WTC11 (cell line): ENCODE measurements around the gene PHLPP1. TPM values are rescaled to one million over a fixed set of nuclear protein-coding genes. Genes with fewer than 3 reads are reported as not detected.

Experiments used
- ATAC-seq: fragments of 200-7000 bp; cut with Tn5 transposase; 2 replicates; pipeline ENCODE4 v1.10.0; 2021; ENCODE audit warnings: mild to moderate bottlenecking, moderate library complexity
- CTCF ChIA-PET: fragments of 300-600 bp; sonication (Branson Sonifier 250); formaldehyde crosslinking; loops from one replicate; lab custom pipeline; 2021; ENCODE audit warnings: antibody characterized with exemption; lab: Charles Lee
- POLR2A ChIA-PET: fragments of 350-600 bp; sonication (Branson Sonifier 250); formaldehyde crosslinking; loops from one replicate; lab custom pipeline; 2021; ENCODE audit warnings: antibody characterized with exemption; lab: Charles Lee
- DNase-seq: peaks from one replicate; pipeline ENCODE4 v3.0.0; 2021; ENCODE audit warnings: low spot score
- H3K27ac Mint-ChIP-seq: 2 replicates; pipeline ENCODE4 v1.8.0; 2021; ENCODE audit warnings: mixed read lengths
- H3K27me3 Mint-ChIP-seq: 2 replicates; pipeline ENCODE4 v1.8.0; 2021; ENCODE audit warnings: low read depth, mild to moderate bottlenecking, moderate library complexity, mixed read lengths
- H3K36me3 Mint-ChIP-seq: 2 replicates; pipeline ENCODE4 v1.8.0; 2021; ENCODE audit warnings: mixed read lengths
- H3K4me1 Mint-ChIP-seq: 2 replicates; pipeline ENCODE4 v1.8.0; 2022; ENCODE audit warnings: mixed read lengths
- H3K4me3 Mint-ChIP-seq: 2 replicates; pipeline ENCODE4 v1.8.0; 2021; ENCODE audit warnings: mild to moderate bottlenecking, moderate library complexity, mixed read lengths
- H3K9me3 Mint-ChIP-seq: 2 replicates; pipeline ENCODE4 v1.8.0; 2021; ENCODE audit warnings: mixed read lengths
- ATF1 ChIP-seq: sonication (generic); formaldehyde crosslinking; IDR thresholded peaks from 2 replicates; pipeline ENCODE4 v1.8.1; 2023; ENCODE audit warnings: mild to moderate bottlenecking, moderate library complexity, missing genetic modification reagents
- ATF2 ChIP-seq: sonication (generic); formaldehyde crosslinking; IDR thresholded peaks from 2 replicates; pipeline ENCODE4 v1.8.1; 2022; ENCODE audit warnings: low read depth, missing genetic modification reagents, borderline replicate concordance
- CBFB ChIP-seq: sonication (generic); formaldehyde crosslinking; IDR thresholded peaks from 2 replicates; pipeline ENCODE4 v1.8.1; 2022; ENCODE audit warnings: mild to moderate bottlenecking, low read depth, missing genetic modification reagents
- CDX4 ChIP-seq: fragments of 250-450 bp; sonication (Bioruptor Pico); IDR thresholded peaks from 2 replicates; pipeline ENCODE4 v1.9.0; 2021; ENCODE audit warnings: moderate library complexity, mild to moderate bottlenecking, inconsistent platforms, borderline replicate concordance
- E2F4 ChIP-seq: sonication (generic); formaldehyde crosslinking; IDR thresholded peaks from 2 replicates; pipeline ENCODE4 v1.8.1; 2022; ENCODE audit warnings: low read depth, mild to moderate bottlenecking, moderate library complexity, missing genetic modification reagents, borderline replicate concordance
- FOXP1 ChIP-seq: sonication (generic); formaldehyde crosslinking; IDR thresholded peaks from 2 replicates; pipeline ENCODE4 v1.8.0; 2022; ENCODE audit warnings: missing genetic modification reagents, mild to moderate bottlenecking, moderate library complexity, borderline replicate concordance
- MYBL2 ChIP-seq: sonication (generic); formaldehyde crosslinking; IDR thresholded peaks from 2 replicates; pipeline ENCODE4 v1.8.1; 2023; ENCODE audit warnings: mild to moderate bottlenecking, moderate library complexity, missing genetic modification reagents
- RELA ChIP-seq: sonication (generic); formaldehyde crosslinking; IDR thresholded peaks from 2 replicates; pipeline ENCODE4 v1.8.1; 2022; ENCODE audit warnings: missing genetic modification reagents, mild to moderate bottlenecking, borderline replicate concordance
- SP1 ChIP-seq: sonication (generic); formaldehyde crosslinking; conservative IDR thresholded peaks from 2 replicates; pipeline ENCODE4 v1.8.1; 2022; ENCODE audit warnings: missing genetic modification reagents
- TP53 ChIP-seq: sonication (generic); formaldehyde crosslinking; IDR thresholded peaks from 2 replicates; pipeline ENCODE4 v1.8.1; 2023; ENCODE audit warnings: mild to moderate bottlenecking, missing genetic modification reagents
- ZMAT4 ChIP-seq: fragments of 250-450 bp; sonication (Bioruptor Pico); IDR thresholded peaks from 2 replicates; pipeline ENCODE4 v1.9.0; 2021; ENCODE audit warnings: mild to moderate bottlenecking
- ZNF121 ChIP-seq: sonication (generic); formaldehyde crosslinking; IDR thresholded peaks from 2 replicates; pipeline ENCODE4 v1.8.0; 2023; ENCODE audit warnings: missing genetic modification reagents
- ZNF281 ChIP-seq: sonication (generic); formaldehyde crosslinking; IDR thresholded peaks from 2 replicates; pipeline ENCODE4 v1.8.0; 2023; ENCODE audit warnings: mild to moderate bottlenecking, missing genetic modification reagents
- ZNF396 ChIP-seq: fragments of 250-450 bp; sonication (Bioruptor Pico); IDR thresholded peaks from 2 replicates; pipeline ENCODE4 v1.8.0; 2021; ENCODE audit warnings: mild to moderate bottlenecking, moderate library complexity, borderline replicate concordance
- ZNF425 ChIP-seq: fragments of 250-450 bp; sonication (Bioruptor Pico); conservative IDR thresholded peaks from 2 replicates; pipeline ENCODE4 v1.9.0; 2021; ENCODE audit warnings: mild to moderate bottlenecking
- ZNF532 ChIP-seq: fragments of 250-450 bp; sonication (Bioruptor Pico); IDR thresholded peaks from 2 replicates; pipeline ENCODE4 v1.9.0; 2021; ENCODE audit warnings: mild to moderate bottlenecking, borderline replicate concordance
- total RNA-seq: library from RNA; stranded (reverse); gene quantifications from 3 replicates; pipeline ENCODE4 v1.2.3, GENCODE V29; 2021

Gene PHLPP1
- total RNA-seq, 1 experiment from 2014 or later = 52.0 TPM

GRCh38 chr18:62867534-62867933 is 152.2 kb downstream of the PHLPP1 start:
- peaks cover 10% of the 10 kb centered on the region for H3K36me3 Mint-ChIP-seq
- DNase-seq (no peak), ATAC-seq (no peak)
- H3K9me3 Mint-ChIP-seq = no peaks in the 10 kb centered on the region
- no peak for TF ChIP-seq SP1 (CRISPR knock-in tag)
- TF ChIP-seq ZNF121 (CRISPR knock-in tag) = no peak
- no peak for TF ChIP-seq MYBL2 (CRISPR knock-in tag)
- no peak for TF ChIP-seq FOXP1
- no peak for TF ChIP-seq CBFB (CRISPR knock-in tag)
- TF ChIP-seq E2F4 (CRISPR knock-in tag) = no peak
- no peak for TF ChIP-seq ZNF532
- TF ChIP-seq ZNF396 (CRISPR knock-in tag) = no peak
- CTCF ChIA-PET = no interaction called here
- peak overlapping the region; percentile 58; the same call in 1 of the 2 replicates for H3K27ac Mint-ChIP-seq
- no peaks in the 10 kb centered on the region for H3K27me3 Mint-ChIP-seq
- H3K4me1 Mint-ChIP-seq = peaks cover 5% of the 10 kb centered on the region
- no peak overlapping the region for H3K4me3 Mint-ChIP-seq
- POLR2A ChIA-PET = no interaction called here

GRCh38 chr18:62868645-62869044 is 153.3 kb downstream of the PHLPP1 start:
- H3K9me3 Mint-ChIP-seq = no peaks in the 10 kb centered on the region
- DNase-seq (no peak), ATAC-seq (no peak)
- ChIA-PET POLR2A (no interaction called here), CTCF (no interaction called here)
- no peaks in the 10 kb centered on the region for H3K27me3 Mint-ChIP-seq
- no peak for TF ChIP-seq TP53 (CRISPR knock-in tag)
- no peak for TF ChIP-seq ZMAT4 (CRISPR knock-in tag)
- no peak for TF ChIP-seq ZNF281 (CRISPR knock-in tag)
- no peak for TF ChIP-seq ZNF425 (CRISPR knock-in tag)
- no peak for TF ChIP-seq ZNF121 (CRISPR knock-in tag)
- TF ChIP-seq RELA (CRISPR knock-in tag) = no peak
- no peak for TF ChIP-seq ATF1 (CRISPR knock-in tag)
- TF ChIP-seq ZNF396 (CRISPR knock-in tag) = no peak
- TF ChIP-seq CDX4 (CRISPR knock-in tag) = no peak
- no peak for TF ChIP-seq ATF2 (CRISPR knock-in tag)
- H3K36me3 Mint-ChIP-seq = peaks cover 9% of the 10 kb centered on the region
- H3K27ac Mint-ChIP-seq = no peak overlapping the region
- H3K4me1 Mint-ChIP-seq = peaks cover 8% of the 10 kb centered on the region
- H3K4me3 Mint-ChIP-seq = no peak overlapping the region
